Activated effector memory CD4-positive, alpha-beta T cell treated with anti-CD3 and anti-CD28 coated beads, Interleukin-2, amount 50 U/mL, for 16 hours (primary cell): ENCODE measurements around the gene ZGRF1.
"Not testable (repeated sequence)": the region's sequence is repeated elsewhere in the genome, so short reads cannot be mapped to it uniquely, and the experiment has no call there.

ENCODE experiments used
- DNase-seq: peaks from one replicate; pipeline ENCODE4 v3.0.0-alpha.2; 2020

The ZGRF1 gene

DNA sequence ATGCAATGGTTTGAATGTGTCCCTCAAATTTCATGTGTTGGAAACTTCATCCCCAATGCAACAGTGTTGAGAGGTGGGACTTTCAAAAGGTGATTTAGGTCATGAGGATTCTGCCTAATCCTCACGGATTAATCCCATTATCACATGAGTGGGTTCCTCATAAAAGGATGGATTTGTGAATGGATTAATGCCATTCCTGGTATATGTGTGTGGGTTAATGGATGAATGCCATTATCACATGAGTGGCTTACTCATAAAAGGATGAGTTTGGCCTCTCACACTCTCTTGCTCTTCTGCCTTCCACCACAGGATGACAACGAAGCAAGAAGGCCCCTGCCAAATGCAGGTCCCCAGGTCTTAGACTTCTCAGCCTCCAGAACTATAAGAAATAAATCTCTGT is 90.2 kb downstream of the ZGRF1 start:
- DNase-seq = no peak

DNA sequence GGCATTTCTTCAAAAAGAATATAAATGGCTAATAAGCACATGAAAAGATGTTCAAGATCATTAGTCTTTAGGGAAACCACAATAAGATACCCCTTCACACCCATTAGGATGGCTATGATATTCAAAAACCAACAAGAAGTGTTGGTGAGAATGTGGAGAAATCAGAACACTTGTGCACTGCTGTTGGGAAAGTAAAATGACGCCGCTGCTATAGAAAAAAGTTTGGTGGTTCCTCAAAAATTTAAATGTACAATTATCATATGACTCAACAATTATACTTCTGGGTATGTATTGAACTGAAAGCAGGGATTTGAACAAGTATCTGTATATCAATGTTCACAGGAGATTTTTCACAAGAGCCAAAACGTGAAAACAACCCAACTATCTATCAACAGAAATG is 91.4 kb downstream of the ZGRF1 start:
- DNase-seq = no peak

- DNase-seq = no peak
Measured at GRCh38 chr4:112540695-112541094, 96.0 kb downstream of the ZGRF1 start.

GRCh38 chr4:112536123-112536522 is 100.6 kb downstream of the ZGRF1 start:
- DNase-seq = no peak

- DNase-seq = no peak
Measured at GRCh38 chr4:112532267-112532666, 104.4 kb downstream of the ZGRF1 start.

DNA sequence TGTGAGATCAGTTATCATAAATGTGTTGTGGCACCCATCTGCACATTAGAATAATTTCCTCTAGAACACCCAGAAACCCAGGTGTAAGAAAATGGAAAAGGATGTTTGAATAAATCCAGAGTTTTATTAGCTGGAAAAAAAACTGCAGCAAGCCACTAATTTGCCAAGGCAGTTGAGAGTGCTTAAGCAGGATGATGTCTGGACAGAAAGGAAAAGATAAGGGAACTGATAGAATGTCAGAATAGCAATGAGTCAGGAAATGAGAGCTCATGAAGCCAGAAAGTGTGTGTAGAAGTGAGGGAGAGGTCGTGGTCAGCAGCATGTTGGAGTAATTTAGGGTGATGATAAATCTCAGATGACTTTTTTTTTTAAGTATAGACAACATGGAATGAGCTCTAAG is 105.6 kb downstream of the ZGRF1 start:
- DNase-seq = no peak

- DNase-seq = no peak
Measured at GRCh38 chr4:112526061-112526460, 110.6 kb downstream of the ZGRF1 start.

DNA sequence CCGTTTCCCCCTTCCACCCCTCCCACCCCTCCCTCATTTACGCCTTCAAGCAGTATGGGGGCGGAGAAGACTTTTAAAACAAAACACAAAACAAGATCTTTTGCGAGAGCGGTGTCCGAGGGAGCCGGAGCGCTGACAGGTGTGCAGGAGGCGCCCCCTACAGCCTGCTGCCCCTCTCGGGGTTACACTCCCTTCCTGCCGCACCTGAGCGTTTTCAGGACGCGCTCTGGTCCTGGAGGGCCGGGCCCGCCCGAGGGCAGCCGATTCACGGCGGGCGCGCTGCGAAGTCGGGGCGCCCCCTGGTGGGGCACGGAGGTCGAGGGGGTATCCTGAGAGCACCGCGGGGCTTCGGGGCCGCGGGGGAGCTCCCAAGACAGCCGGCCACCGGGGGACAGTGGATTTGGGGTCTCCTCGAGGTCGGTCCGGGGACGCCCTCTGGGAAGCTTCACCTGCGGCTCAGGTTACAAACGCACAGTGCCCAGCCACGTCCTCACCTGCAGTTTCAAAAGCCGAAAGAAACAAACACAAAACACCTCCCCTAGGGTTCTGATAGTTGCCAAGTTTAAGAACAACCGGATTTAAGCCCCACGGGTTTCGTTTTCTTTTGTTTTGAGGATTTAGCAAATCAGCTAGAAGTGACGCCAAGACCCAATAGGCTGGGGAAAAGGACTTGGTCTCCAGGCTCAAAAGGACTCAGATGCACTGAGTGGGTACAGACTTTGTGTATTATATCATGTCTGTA is 112.8 kb downstream of the ZGRF1 start:
- DNase-seq = peak; percentile 91

GRCh38 chr4:112523008-112523721 is 113.5 kb downstream of the ZGRF1 start:
- DNase-seq = peak; percentile 74

- not testable (repeated sequence) for DNase-seq
Measured at GRCh38 chr4:112522431-112522830, 114.3 kb downstream of the ZGRF1 start.

- no peak for DNase-seq
Measured at GRCh38 chr4:112521123-112522023, 115.3 kb downstream of the ZGRF1 start.

DNA sequence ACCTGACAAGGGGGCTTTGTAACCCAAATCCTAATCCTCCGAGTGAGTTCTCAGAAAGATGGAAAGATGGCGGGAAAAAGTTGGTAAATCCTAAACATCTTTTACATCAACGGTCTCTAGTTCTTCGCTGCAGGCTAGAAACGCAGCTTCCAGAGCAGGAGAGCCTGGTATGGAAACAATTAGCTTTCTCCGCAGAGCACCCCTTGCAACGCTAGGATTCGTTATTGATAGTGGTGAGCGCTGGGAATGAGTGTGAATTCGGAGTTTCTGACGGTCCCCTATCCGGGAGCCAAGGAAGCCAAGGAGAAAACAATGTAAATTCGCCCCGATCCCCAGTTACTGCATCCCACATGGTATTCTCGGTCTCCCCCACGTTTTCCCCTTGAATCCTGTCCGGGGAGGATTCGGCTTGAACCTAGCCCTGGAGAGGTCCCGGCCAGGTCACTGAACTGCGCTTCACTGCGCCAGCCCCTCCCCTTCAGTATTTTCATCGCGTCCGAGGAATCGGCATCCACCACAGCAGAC is 116.0 kb downstream of the ZGRF1 start:
- no peak for DNase-seq

DNA sequence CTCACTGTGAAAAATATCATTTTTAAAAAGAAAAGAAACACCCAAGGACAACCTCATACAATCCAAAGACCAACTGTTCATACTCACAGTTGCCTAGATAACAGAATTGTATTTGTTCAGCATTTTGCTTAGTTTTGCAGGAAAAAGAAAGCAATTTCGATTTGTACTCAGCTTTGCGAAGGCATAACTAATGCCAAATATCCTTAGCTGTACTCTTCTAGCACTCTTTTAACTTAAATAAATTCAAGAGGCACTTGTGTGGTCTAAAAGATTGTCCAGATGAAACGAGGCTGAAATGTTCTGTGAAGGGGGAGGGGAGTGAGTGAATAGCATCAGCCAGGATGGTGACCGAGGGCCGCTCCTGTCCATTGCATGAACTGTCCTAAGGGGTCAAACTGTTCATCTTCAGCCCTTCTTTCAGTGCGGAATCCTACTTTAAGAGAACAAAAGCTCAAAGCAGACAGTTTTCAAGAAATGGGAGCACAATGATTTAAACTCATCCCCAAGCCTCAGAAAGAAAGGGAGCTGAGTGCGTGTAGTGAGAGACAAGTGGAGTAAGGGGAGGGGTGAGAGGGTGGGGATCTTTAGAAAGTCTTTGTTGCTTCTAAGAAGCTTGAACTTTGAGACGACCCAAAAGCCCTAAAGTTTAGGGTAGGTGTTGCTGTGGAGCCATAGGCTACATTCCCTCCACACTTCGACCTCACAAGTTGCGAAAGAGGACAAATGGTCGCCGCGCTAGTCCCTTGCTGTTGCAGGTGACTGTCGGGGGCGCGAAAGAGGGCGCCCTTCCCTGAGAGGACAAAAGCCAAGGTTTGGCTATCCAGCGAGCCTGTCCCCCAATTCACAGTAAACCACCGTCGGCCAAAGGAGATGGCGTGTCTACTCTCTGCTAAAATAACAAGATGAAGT is 116.8 kb downstream of the ZGRF1 start:
- no peak for DNase-seq

- DNase-seq = no peak
Measured at GRCh38 chr4:112518675-112519074, 118.0 kb downstream of the ZGRF1 start.

GRCh38 chr4:112517911-112518310 is 118.8 kb downstream of the ZGRF1 start:
- no peak for DNase-seq

- DNase-seq = no peak
Measured at GRCh38 chr4:112517067-112517634, 119.6 kb downstream of the ZGRF1 start.

- DNase-seq = no peak
Measured at GRCh38 chr4:112516471-112517066, 120.1 kb downstream of the ZGRF1 start.

DNA sequence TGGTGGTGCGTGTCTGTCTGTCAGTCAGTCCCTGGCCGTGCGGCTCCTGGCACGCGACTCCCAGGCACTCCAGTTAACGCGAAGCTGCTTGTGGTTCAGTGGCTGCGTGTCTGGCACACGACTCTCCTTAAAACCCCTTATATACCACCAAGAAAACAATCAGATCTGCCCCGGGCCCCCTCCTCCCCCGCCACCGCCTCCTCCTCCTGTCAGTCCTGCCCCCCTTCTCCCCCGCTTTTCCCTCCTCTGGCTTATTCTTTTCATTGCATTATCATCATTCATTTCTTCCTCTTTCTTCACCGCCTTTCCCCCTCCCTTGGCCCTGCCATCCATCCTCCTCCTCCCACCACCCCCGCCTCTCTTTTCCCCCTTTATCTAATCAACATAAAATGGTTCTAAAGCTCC is 120.6 kb downstream of the ZGRF1 start, which contains the start of gene NEUROG2:
Gene NEUROG2, minus strand, starts transcription at position 115 of the 405 bp plus-strand sequence. CDS start 705 bp downstream, outside the sequence.
- DNase-seq = no peak

- DNase-seq = peak; percentile 78
Measured at GRCh38 chr4:112515198-112516065, 121.3 kb downstream of the ZGRF1 start.

DNA sequence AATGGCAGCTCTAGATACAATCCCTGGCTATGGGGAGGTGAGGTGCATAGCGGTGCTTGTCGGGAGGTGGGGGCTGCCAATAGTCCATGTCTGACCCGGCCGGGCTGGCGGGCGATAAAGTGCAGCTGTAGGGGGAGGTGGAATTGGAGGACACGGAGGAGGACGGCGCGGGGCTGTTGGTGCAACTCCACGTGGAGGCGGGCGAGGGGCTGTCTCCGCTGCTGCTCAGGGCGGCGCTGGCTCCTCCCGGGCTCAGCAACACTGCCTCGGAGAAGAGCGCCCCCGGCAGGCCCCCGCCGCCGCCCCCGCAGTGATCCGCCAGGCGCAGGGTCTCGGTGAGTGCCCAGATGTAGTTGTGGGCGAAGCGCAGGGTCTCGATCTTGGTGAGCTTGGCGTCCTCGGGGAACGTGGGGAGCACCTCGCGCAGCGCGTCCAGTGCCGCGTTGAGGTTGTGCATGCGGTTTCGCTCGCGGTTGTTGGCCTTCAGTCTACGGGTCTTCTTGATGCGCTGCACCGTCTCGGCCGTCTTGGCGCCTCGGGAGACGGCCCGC is 122.0 kb downstream of the ZGRF1 start:
- no peak for DNase-seq
